T47D (cell line): Measurements from ENCODE around the gene PIK3R1.
"Not testable (repeated sequence)": the region's sequence is repeated elsewhere in the genome, so short reads cannot be mapped to it uniquely, and the experiment has no call there.

Source experiments
- DNase-seq, 2 experiments: peaks; one replicate each; pipeline versions ENCODE4 v3.0.0 to v3.0.0-alpha.2; 2011 to 2012; ENCODE audit warnings: low read depth in 1 of 2, low spot score in 1 of 2
- JUND ChIP-seq: IDR thresholded peaks from 2 replicates; pipeline ENCODE4 v1.6.1; 2012; ENCODE audit warnings: low read depth
- in situ Hi-C: cut with HindIII; loops from 2 replicates; pipeline ENCODE4 v1.10.0; 2016; ENCODE audit warnings: low sequenced_read_pairs, low pct_unique_long_range_greater_than_20kb

The PIK3R1 gene

GRCh38 chr5:68224509-68225187 lies 9.1 kb downstream of the PIK3R1 start:
- in situ Hi-C loops = no loop called here
- DNase-seq = no peak
- TF ChIP-seq JUND = no peak

DNA sequence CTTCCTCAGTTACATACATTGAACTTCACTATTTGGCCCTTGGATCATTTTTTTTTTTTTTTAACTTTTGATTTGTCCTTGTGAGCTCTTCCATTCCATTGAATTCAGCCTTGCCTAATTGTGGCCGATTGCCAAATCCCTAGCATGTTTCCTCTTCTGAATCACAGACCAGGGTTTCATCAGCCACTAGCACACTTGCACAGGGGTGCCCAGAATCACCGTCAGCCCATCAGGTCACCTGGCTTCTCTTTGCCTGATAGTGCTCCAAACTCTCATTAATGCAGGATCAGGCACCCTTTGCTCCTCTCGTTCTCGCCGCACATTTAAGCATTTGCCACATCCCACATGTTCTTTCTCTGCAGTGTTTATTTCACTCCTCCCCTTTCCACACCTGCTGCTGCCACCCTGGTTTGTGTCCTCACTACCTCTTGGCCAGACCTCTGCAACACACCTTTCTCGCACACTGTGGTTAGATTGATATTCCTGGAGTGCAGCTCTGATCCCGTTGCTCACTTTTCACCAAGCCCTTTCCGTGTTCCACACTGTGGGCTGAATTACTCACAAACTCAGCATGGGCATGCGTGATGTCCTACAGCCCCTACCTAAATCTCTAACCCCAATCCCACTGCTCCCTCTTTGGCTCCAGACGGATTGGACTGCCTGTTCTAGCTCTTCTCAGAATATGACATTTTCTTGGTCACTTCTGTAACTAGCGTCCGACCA lies 9.8 kb downstream of the PIK3R1 start:
- TF ChIP-seq JUND = no peak
- in situ Hi-C loops = no loop called here
- DNase-seq = no peak

GRCh38 chr5:68225911-68226545 lies 10.5 kb downstream of the PIK3R1 start:
- no peak for DNase-seq
- in situ Hi-C loops = no loop called here
- no peak for TF ChIP-seq JUND

DNA sequence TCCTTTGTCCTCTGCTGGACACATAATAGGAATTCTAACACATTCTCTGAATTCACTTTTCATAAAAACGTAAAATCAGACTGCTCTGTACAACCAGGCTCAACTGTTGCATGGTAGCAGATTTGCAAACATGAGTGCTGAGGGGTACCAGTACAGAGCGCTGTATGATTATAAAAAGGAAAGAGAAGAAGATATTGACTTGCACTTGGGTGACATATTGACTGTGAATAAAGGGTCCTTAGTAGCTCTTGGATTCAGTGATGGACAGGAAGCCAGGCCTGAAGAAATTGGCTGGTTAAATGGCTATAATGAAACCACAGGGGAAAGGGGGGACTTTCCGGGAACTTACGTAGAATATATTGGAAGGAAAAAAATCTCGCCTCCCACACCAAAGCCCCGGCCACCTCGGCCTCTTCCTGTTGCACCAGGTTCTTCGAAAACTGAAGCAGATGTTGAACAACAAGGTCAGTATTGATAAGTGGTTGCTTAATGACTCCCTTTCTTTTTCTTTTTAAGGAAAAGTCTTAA lies 11.1 kb downstream of the PIK3R1 start:
- TF ChIP-seq JUND = no peak
- no peak for DNase-seq
- in situ Hi-C loops = no loop called here

- no peak for TF ChIP-seq JUND
- in situ Hi-C loops = no loop called here
- DNase-seq = no peak
Observed at GRCh38 chr5:68227532-68228160, 12.1 kb downstream of the PIK3R1 start.

DNA sequence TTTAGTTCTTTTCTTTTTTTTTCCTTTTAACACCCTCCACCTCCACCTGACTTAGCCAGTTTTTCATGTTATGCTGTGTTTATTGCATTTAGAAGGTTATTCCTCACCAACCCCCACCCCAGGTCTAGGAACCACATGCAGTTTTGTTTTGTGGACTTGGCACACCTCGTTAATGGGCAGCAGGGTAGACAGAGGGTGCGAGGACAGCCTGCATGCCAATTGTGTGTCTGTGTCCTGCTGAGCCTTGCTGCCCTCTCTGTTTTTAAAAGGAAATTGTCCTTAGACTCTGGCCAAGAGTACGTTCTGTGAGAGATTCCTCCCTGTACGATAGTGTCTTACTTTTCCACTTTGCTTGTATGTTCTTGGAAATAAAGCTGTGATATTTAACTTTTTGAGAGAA lies 13.9 kb downstream of the PIK3R1 start:
- no peak for DNase-seq
- no peak for TF ChIP-seq JUND
- in situ Hi-C loops = no loop called here

DNA sequence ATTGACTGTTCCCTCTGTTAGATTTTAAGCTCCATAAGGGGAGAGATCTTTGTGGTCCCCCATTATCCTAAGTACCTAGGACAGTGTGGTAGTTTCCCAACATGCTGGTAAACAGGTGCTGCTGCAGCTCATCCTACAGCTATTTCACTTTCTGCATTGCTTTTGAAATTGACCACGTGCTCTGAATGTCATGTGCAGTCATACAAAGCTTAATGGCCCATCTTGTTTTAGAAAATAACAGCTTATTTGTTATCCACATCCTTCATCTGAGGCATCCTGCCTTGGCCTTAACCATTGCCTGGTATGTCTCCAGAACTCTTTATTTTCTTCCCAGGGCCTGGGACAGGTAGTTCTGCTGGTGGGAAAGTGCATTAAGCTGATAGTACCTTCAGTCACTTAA lies 14.7 kb downstream of the PIK3R1 start:
- in situ Hi-C loops = no loop called here
- no peak for DNase-seq
- TF ChIP-seq JUND = no peak

- in situ Hi-C loops = no loop called here
- no peak for DNase-seq
- TF ChIP-seq JUND = no peak
Observed at GRCh38 chr5:68231414-68232076, 16.0 kb downstream of the PIK3R1 start.

DNA sequence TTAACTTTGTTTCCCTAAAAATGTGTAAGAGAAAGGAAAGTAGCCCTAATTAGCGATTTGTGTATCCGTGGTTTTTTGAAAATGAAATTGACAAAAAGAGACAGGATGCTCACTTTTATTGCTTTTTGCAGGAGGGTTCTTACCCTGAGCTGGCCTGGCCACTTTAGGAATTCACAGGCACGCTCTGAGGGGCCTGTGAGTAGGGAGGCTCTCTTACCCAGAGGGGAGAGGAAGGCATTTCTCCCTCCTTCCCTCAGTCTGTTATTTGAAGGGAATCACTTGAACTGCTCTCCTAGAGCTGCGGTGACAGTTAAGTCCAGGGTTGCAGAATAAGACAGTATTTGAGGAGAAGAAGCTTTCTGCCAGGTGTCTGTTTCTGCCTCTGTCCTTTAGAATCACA lies 16.7 kb downstream of the PIK3R1 start:
- DNase-seq = no peak
- in situ Hi-C loops = no loop called here
- no peak for TF ChIP-seq JUND

DNA sequence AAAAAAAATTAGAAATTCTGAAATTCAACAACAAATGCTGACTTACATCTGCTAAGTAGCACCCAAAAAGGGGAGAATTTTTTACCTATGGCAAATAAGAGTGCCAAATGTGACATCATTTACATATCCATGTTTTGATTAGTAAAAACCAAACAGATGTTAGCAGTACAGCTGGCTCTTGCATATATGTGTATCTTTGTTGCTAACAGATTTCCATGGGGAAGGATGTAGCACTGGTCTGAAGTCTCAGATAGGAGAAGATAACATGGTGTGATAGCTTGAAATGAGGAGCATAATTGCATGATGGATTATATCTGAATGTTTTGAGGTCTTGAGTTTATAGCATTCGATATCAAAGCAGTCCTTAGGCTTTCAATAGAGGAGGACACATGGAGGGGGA lies 17.5 kb downstream of the PIK3R1 start:
- in situ Hi-C loops = no loop called here
- no peak for DNase-seq
- TF ChIP-seq JUND = no peak

- DNase-seq, in situ Hi-C loops: not testable (repeated sequence)
Observed at GRCh38 chr5:68235229-68235628, 19.7 kb downstream of the PIK3R1 start.

- DNase-seq = no peak
- TF ChIP-seq JUND = no peak
- in situ Hi-C loops = no loop called here
Observed at GRCh38 chr5:68237715-68238114, 22.2 kb downstream of the PIK3R1 start.
